ENCODE data around the gene DSCAM.

Gene DSCAM

DNA sequence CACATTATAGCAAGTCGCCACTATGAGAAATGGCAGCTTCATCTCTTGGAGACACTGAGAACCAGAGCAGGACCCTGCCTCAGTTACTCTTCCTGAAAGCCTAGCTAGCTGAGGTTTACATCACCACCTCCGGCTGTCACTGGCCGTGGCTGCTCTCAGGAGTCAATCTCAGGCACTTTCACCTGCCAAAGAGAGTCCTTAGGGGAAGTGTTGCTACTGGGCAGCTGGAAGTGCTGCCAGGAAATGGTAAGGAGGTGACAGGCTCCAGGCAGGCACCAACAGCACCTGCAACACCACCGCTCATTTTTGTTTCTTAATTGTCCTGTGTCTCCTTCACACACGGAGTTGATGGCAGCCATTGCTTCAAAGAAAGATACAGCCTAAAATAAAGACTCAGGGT, 92.5 kb downstream of the DSCAM start:
- TF ChIP-seq CTCF (IDR thresholded peaks at IDR 0.05; ENCODE audit: low read depth, low read length): no peak

DNA sequence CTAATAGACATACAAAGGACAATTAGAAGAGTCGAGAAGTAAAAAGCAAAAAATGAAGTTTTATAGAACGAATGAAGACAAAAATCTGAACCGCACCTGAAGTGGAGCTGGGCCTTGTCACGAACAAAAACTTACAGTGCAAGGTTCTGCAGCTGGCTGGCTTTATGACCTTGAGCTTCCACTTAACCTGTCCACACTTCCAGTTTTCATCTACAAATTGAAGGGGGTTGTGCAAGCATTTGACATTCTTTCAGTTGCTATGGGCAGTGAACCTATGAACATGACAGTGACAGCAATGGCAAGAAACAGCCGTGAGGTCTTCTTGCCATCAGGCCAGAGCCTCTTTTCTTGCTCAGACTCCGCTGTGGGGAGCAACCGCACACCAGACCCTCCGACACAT, 93.2 kb downstream of the DSCAM start:
- no peak overlapping the region for H3K4me3 ChIP-seq (ENCODE audit: low read depth, low read length)
- no peak for TF ChIP-seq CTCF (IDR thresholded peaks at IDR 0.05; ENCODE audit: low read depth, low read length)

More for the DNA sequence above, 92.5 kb downstream of the DSCAM start:
- no peak overlapping the region for H3K4me3 ChIP-seq (ENCODE audit: low read depth, low read length)

DNA sequence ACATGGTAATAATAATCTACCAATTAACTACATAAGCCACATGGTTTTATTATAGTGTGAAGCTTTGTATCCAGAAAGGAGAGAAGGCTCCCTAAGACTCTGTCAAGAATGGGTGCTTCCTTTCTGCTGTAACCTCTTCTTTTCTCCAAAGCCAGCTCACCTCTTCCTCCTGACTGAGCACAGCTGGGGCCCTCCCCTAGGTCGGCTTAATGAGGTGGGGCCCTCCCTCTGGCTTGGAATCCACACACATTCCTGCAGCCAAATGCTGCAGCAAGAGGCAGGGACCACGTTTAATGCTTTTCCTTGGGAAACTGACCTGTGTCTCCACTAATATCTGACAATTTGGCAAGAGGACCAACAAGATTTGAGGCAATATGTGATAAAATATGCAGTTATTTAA, 94.8 kb downstream of the DSCAM start:
- H3K4me3 ChIP-seq (ENCODE audit: low read depth, low read length): no peak overlapping the region
- no peak for TF ChIP-seq CTCF (IDR thresholded peaks at IDR 0.05; ENCODE audit: low read depth, low read length)

DNA sequence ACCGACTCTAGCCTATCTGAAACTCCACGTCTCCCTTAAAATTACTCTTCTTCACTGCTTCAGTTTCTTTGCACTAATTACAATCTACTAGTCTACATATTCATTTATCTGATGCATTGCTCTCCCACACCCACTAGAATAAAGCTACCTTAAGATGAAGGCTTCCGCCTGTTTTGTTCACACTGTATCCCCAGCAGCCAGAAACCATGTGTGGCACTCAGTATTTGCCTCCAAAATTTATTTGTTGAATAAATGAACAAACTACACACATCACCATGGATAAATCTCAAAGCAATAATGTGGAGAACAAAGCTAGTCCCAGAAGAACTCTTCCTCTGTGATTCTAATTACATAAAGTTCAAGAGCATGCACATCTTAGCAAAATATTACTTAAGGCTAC, 95.7 kb downstream of the DSCAM start:
- H3K4me3 ChIP-seq (ENCODE audit: low read depth, low read length): no peak overlapping the region
- TF ChIP-seq CTCF (IDR thresholded peaks at IDR 0.05; ENCODE audit: low read depth, low read length): no peak

- TF ChIP-seq CTCF (IDR thresholded peaks at IDR 0.05; ENCODE audit: low read depth, low read length): no peak
- H3K4me3 ChIP-seq (ENCODE audit: low read depth, low read length): no peak overlapping the region
These were observed 110.8 kb downstream of the DSCAM start for GRCh38 chr21:40736145-40736544.

DNA sequence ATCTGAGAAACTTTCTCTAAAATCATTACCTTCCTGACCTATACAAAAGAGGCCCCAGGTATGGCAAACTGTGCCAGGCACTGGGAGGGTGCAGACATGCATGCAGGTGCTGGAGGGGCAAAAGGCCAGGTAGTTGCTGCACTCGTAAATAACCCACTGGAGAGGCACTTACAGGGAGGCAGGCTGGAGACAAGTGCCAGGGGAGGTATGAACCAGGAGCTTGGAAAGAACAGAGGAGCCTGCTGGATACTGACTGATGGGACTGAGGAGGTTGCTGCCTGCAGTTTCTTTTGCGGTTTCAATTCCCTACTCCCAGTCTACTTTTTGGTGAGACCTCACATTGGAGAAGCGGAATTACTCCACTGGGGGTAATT, 113.9 kb downstream of the DSCAM start:
- TF ChIP-seq CTCF (IDR thresholded peaks at IDR 0.05; ENCODE audit: low read depth, low read length): no peak
- H3K4me3 ChIP-seq (ENCODE audit: low read depth, low read length): no peak overlapping the region

GRCh38 chr21:40732253-40733023, 114.5 kb downstream of the DSCAM start:
- H3K4me3 ChIP-seq (ENCODE audit: low read depth, low read length): no peak overlapping the region
- no peak for TF ChIP-seq CTCF (IDR thresholded peaks at IDR 0.05; ENCODE audit: low read depth, low read length)

Measured in WI38 (cell line).